Ishikawa (cell line): Measurements from ENCODE around the gene GLI3.

ENCODE experiments used
- CEBPB ChIP-seq: IDR thresholded peaks from 2 replicates; pipeline ENCODE4 v1.6.1; 2012
- CREB1 ChIP-seq: IDR thresholded peaks from 2 replicates; pipeline ENCODE4 v1.6.1; 2012; ENCODE audit warnings: low read depth
- EGR1 ChIP-seq: IDR thresholded peaks from 2 replicates; pipeline ENCODE4 v1.6.1; 2012
- EP300 ChIP-seq: IDR thresholded peaks from 2 replicates; pipeline ENCODE4 v1.6.1; 2012; ENCODE audit warnings: borderline replicate concordance
- FOXM1 ChIP-seq: IDR thresholded peaks from 2 replicates; pipeline ENCODE4 v1.6.1; 2012; ENCODE audit warnings: low read depth, borderline replicate concordance
- MAX ChIP-seq: IDR thresholded peaks from 2 replicates; pipeline ENCODE4 v1.6.1; 2012
- RAD21 ChIP-seq: IDR thresholded peaks from 2 replicates; pipeline ENCODE4 v1.6.1; 2012; ENCODE audit warnings: low read depth
- REST ChIP-seq: IDR thresholded peaks from 2 replicates; pipeline ENCODE4 v1.6.1; 2012; ENCODE audit warnings: low read depth, mild to moderate bottlenecking
- TAF1 ChIP-seq: IDR thresholded peaks from 2 replicates; pipeline ENCODE4 v1.6.1; 2012; ENCODE audit warnings: low read depth, mild to moderate bottlenecking
- TCF12 ChIP-seq: IDR thresholded peaks from 2 replicates; pipeline ENCODE4 v1.6.1; 2012; ENCODE audit warnings: low read depth
- TEAD4 ChIP-seq: IDR thresholded peaks from 2 replicates; pipeline ENCODE4 v1.6.1; 2012
- USF1 ChIP-seq: IDR thresholded peaks from 2 replicates; pipeline ENCODE4 v1.6.1; 2012
- YY1 ChIP-seq: IDR thresholded peaks from 2 replicates; pipeline ENCODE4 v1.6.1; 2012; ENCODE audit warnings: low read depth
- ZBTB7A ChIP-seq: IDR thresholded peaks from 2 replicates; pipeline ENCODE4 v1.6.1; 2012; ENCODE audit warnings: low read depth

GRCh38 chr7:41972776-41973175 is 264.2 kb downstream of the GLI3 start:
- TF ChIP-seq CREB1 (no peak), TCF12 (no peak), MAX (no peak), YY1 (no peak), REST (no peak), EP300 (no peak), TEAD4 (no peak), RAD21 (no peak), ZBTB7A (no peak), TAF1 (no peak), EGR1 (no peak), CEBPB (no peak), USF1 (no peak), FOXM1 (no peak)
